A673 (cell line): ENCODE data around the gene IL24. TPM values are rescaled to one million over a fixed set of nuclear protein-coding genes. Genes with fewer than 3 reads are reported as not detected.
"Not testable (repeated sequence)": the region's sequence is repeated elsewhere in the genome, so short reads cannot be mapped to it uniquely, and the experiment has no call there.

Source experiments
- BruUV-seq: library from RNA; stranded (reverse); fragments of 400-500 nt; replicated peaks from 2 replicates; lab custom pipeline; 2021; lab: Mats Ljungman, UMichigan
- CTCF ChIA-PET: fragments of 300-600 bp; sonication (Branson Sonifier 250); formaldehyde crosslinking; loops from one replicate; lab custom pipeline; 2022; ENCODE audit warnings: antibody characterized with exemption; lab: Charles Lee
- POLR2A ChIA-PET: fragments of 300-600 bp; sonication (Branson Sonifier 250); formaldehyde crosslinking; loops from one replicate; lab custom pipeline; 2022; ENCODE audit warnings: antibody characterized with exemption; ENCODE audit not compliant: low non-redundant PET; lab: Charles Lee
- DNase-seq: peaks from one replicate; pipeline ENCODE4 v3.0.0-alpha.2; 2015; ENCODE audit warnings: low spot score
- H3K27ac ChIP-seq: fragments of 200-600 bp; sonication (generic); 2 replicates; pipeline ENCODE4 v1.5.1; 2016; ENCODE audit warnings: mixed run types, low read depth, mild to moderate bottlenecking, mixed read lengths, antibody characterized with exemption, low read length; ENCODE audit not compliant: poor library complexity, severe bottlenecking
- H3K27me3 ChIP-seq: fragments of 200-600 bp; sonication (generic); replicated peaks from 2 replicates; pipeline ENCODE4 v1.6.1; 2017; ENCODE audit warnings: mixed run types, low read depth, mild to moderate bottlenecking, mixed read lengths, antibody characterized with exemption, low read length; ENCODE audit not compliant: insufficient read depth, poor library complexity
- H3K36me3 ChIP-seq: fragments of 200-600 bp; sonication (generic); 2 replicates; pipeline ENCODE4 v1.6.1; 2016; ENCODE audit warnings: mixed run types, mild to moderate bottlenecking, mixed read lengths, antibody characterized with exemption, low read length; ENCODE audit not compliant: insufficient read depth, poor library complexity, severe bottlenecking
- H3K4me1 ChIP-seq: fragments of 200-600 bp; sonication (generic); 2 replicates; pipeline ENCODE4 v1.6.1; 2017; ENCODE audit warnings: mixed run types, mild to moderate bottlenecking, mixed read lengths, antibody characterized with exemption, low read length; ENCODE audit not compliant: insufficient read depth, poor library complexity, severe bottlenecking
- H3K4me3 ChIP-seq: fragments of 200-600 bp; sonication (generic); 2 replicates; pipeline ENCODE4 v1.5.1; 2016; ENCODE audit warnings: low read depth, mixed run types, mild to moderate bottlenecking, mixed read lengths, low read length; ENCODE audit not compliant: poor library complexity, severe bottlenecking
- H3K9me3 ChIP-seq: fragments of 200-600 bp; sonication (generic); 2 replicates; pipeline ENCODE4 v1.6.1; 2016; ENCODE audit warnings: mixed run types, low read depth, mild to moderate bottlenecking, mixed read lengths, antibody characterized with exemption, low read length; ENCODE audit not compliant: poor library complexity, severe bottlenecking
- CTCF ChIP-seq: fragments of 300-800, 200-600 bp; sonication (generic); conservative IDR thresholded peaks from 2 replicates; pipeline ENCODE4 v1.5.1; 2017; ENCODE audit warnings: low read depth, mild to moderate bottlenecking, antibody characterized with exemption, low read length, moderate library complexity, mixed read lengths
- EZH2 ChIP-seq: fragments of 200-600 bp; sonication (generic); IDR thresholded peaks from 2 replicates; pipeline ENCODE4 v1.6.1; 2017; ENCODE audit warnings: borderline replicate concordance, low read depth, mild to moderate bottlenecking, mixed read lengths, antibody characterized with exemption, low read length; ENCODE audit not compliant: poor library complexity, severe bottlenecking
- intact Hi-C: fragments of 100-400 bp; cut with micrococcal nuclease; formaldehyde crosslinking; loops from one replicate; pipeline ENCODE4 v1.10.0; 2022; ENCODE audit not compliant: unreplicated experiment
- total RNA-seq: library from RNA; stranded (reverse); gene quantifications from 2 replicates; pipeline ENCODE4 v1.2.3, GENCODE V29; 2021

Gene IL24
- total RNA-seq, 1 experiment from 2014 or later: not detected

GRCh38 chr1:206851341-206852010 lies 45.8 kb upstream of the IL24 start:
- ChIA-PET POLR2A (no interaction called here), CTCF (no interaction called here)
- DNase-seq: no peak

GRCh38 chr1:206852662-206853061 lies 44.6 kb upstream of the IL24 start:
- H3K4me1 ChIP-seq, H3K36me3 ChIP-seq, POLR2A ChIA-PET, H3K4me3 ChIP-seq, H3K27ac ChIP-seq, intact Hi-C loops, BruUV-seq, CTCF ChIA-PET, DNase-seq: not testable (repeated sequence)
- Histone ChIP-seq H3K9me3 (peaks cover 10% of the 10 kb centered on the region), H3K27me3 (peaks cover 34% of the 10 kb centered on the region)

More at GRCh38 chr1:206851341-206852010, 45.8 kb upstream of the IL24 start:
- intact Hi-C loops: no loop called here
- Histone ChIP-seq H3K36me3 (no peaks in the 10 kb centered on the region), H3K9me3 (peaks cover 10% of the 10 kb centered on the region), H3K4me3 (no peak overlapping the region), H3K27ac (no peak overlapping the region), H3K4me1 (no peaks in the 10 kb centered on the region), H3K27me3 (peaks cover 34% of the 10 kb centered on the region)
- BruUV-seq: no TSS peak
- TF ChIP-seq CTCF: no peak
- TF ChIP-seq EZH2: no peak

GRCh38 chr1:206853696-206854095 lies 43.5 kb upstream of the IL24 start:
- POLR2A ChIA-PET, CTCF ChIA-PET, H3K4me3 ChIP-seq, H3K27ac ChIP-seq, intact Hi-C loops, H3K36me3 ChIP-seq, BruUV-seq, DNase-seq, H3K4me1 ChIP-seq: not testable (repeated sequence)
- H3K27me3 ChIP-seq: peaks cover 39% of the 10 kb centered on the region
- H3K9me3 ChIP-seq: peaks cover 10% of the 10 kb centered on the region

GRCh38 chr1:206854401-206855129 lies 42.7 kb upstream of the IL24 start:
- no peak overlapping the region for H3K4me3 ChIP-seq
- H3K4me1 ChIP-seq: no peaks in the 10 kb centered on the region
- no peaks in the 10 kb centered on the region for H3K36me3 ChIP-seq
- TF ChIP-seq EZH2 (no peak), CTCF (no peak)
- CTCF ChIA-PET: no interaction called here
- no TSS peak for BruUV-seq
- peaks cover 10% of the 10 kb centered on the region for H3K9me3 ChIP-seq
- POLR2A ChIA-PET: no interaction called here
- H3K27ac ChIP-seq: no peak overlapping the region
- intact Hi-C loops: no loop called here
- peaks cover 36% of the 10 kb centered on the region for H3K27me3 ChIP-seq
- no peak for DNase-seq
